Kidney (tissue), 14 donors: Measurements from ENCODE around the gene TOPAZ1. TPM values are rescaled to one million over a fixed set of nuclear protein-coding genes. Genes with fewer than 3 reads are reported as not detected.

Experiments used
- DNase-seq, 5 donors: peaks; one replicate each; pipeline ENCODE4 v3.0.0-alpha.2; 2013 to 2020
- FAIRE-seq: peaks from 2 replicates; lab custom pipeline; 2012; peaks lifted over from hg19 to GRCh38; lab: Jason Lieb, UNC
- H3K27ac ChIP-seq, 2 donors: one replicate each; pipeline ENCODE4 v1.7.0; 2013; ENCODE audit warnings: low read depth in 2 of 2, low read length in 2 of 2, inconsistent platforms in 1 of 2
- H3K27me3 ChIP-seq: one replicate; pipeline ENCODE4 v1.7.1; 2013; ENCODE audit warnings: low read length, inconsistent platforms; ENCODE audit not compliant: control insufficient read depth, insufficient read depth
- H3K36me3 ChIP-seq, 3 donors: one replicate each; pipeline versions ENCODE4 v1.7.0 to v1.7.1; 2013; ENCODE audit warnings: low read length in 3 of 3, control low read depth in 1 of 3, inconsistent platforms in 1 of 3; ENCODE audit not compliant: insufficient read depth in 3 of 3, control insufficient read depth in 2 of 3
- H3K4me1 ChIP-seq, 3 donors: one replicate each; pipeline versions ENCODE4 v1.7.0 to v1.7.1; 2013; ENCODE audit warnings: low read length in 3 of 3, inconsistent platforms in 1 of 3, low read depth in 1 of 3; ENCODE audit not compliant: control insufficient read depth in 2 of 3, insufficient read depth in 2 of 3
- H3K4me3 ChIP-seq, 3 donors: one replicate each; pipeline versions ENCODE4 v1.7.0 to v1.8.1; 2013; ENCODE audit warnings: low read length in 3 of 3, control low read depth in 1 of 3, inconsistent platforms in 1 of 3
- H3K9ac ChIP-seq, 3 donors: one replicate each; pipeline versions ENCODE4 v1.7.0 to v1.7.1; 2013; ENCODE audit warnings: low read length in 3 of 3, control low read depth in 1 of 3, inconsistent platforms in 1 of 3
- H3K9me3 ChIP-seq, 3 donors: one replicate each; pipeline versions ENCODE4 v1.7.0 to v1.7.1; 2013; ENCODE audit warnings: low read length in 3 of 3, control low read depth in 1 of 3, inconsistent platforms in 1 of 3; ENCODE audit not compliant: control insufficient read depth in 2 of 3, insufficient read depth in 1 of 3
- intact Hi-C: fragments of 100-400 bp; cut with DNase I; formaldehyde crosslinking; loops from one replicate; pipeline ENCODE4 v1.11.1; 2022
- polyA plus RNA-seq: library from polyadenylated mRNA; stranded (reverse); fragments of 350-450 nt; fragmentation: Illumina TruSeq; extraction: RNeasy Lipid Tissue Mini Kit (QIAGEN cat#74804); gene quantifications from one replicate; pipeline ENCODE4 v1.2.3, GENCODE V29; 2014; ENCODE audit warnings: low read depth, low replicate concordance; ENCODE audit not compliant: insufficient read depth
- total RNA-seq: library from RNA; stranded (reverse); fragmentation: NEBNext Ultra II Directional; extraction: Animal tissue kit (Norgen Biotek cat#: 25700); gene quantifications from one replicate; pipeline ENCODE4 v1.2.1, GENCODE V29; 2021
- TF ChIP-seq, protein P1 (sequence below): IDR thresholded peaks from 3 replicates; pipeline ENCODE4 v1.5.1; 2012; ENCODE audit warnings: mild to moderate bottlenecking, moderate library complexity, borderline replicate concordance; ENCODE audit not compliant: insufficient read depth; ENCODE audit errors: extremely low read depth
- donor health status: control.
- donor health status: control.
- donor health status: control.
- donor health status: control.
- donor health status: control.
- donor health status: DM: yes; HTN: yes; CAD: no.
- donor health status: Normal renal cell carcinoma (clear cell type).

Gene TOPAZ1
- total and polyA plus RNA-seq, 2 donors from 2014 or later: not detected

DNA sequence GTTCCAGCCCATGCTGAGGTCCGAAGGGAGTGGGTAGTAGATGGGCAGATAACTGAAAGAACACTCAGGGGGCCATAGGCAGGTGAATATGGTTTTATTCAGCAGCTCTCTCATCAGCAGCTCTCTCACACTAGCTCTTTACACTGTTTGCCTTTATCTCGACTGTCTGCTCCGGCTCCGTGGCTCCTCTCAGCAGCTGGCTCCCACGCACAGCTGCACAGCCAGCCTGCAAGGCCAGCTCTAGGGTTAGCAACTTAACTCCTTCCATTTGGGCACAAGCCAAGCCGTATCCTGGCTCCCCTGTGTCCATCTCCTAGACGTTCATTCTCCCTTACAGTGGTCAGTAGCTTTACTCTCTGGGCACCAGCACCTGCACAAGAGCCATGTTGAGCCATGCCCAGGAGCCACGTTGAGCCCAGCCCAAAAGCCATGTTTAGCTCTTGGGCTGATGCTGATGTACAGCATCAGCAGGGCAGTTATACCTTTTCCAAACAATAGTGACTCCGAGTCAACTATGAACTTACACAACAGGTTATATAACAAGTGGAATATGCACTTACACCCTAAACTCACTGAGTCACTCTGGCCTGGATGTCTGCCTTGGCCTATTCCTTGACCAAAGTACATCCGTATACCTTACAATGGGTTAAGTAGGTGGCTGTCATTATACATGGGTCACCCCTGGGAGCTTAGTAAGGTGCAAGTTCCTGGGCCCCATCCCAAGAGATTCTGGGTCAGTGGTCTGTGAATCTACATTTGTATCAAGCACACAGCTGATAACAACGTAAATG, 34.6 kb upstream of the TOPAZ1 start:
- H3K4me3 ChIP-seq: no peak overlapping the region
- intact Hi-C loops: no loop called here
- no peaks in the 10 kb centered on the region for H3K27me3 ChIP-seq
- no peaks in the 10 kb centered on the region for H3K9me3 ChIP-seq
- no peak overlapping the region for H3K27ac ChIP-seq
- no peaks in the 10 kb centered on the region for H3K4me1 ChIP-seq
- DNase-seq (no peak), FAIRE-seq (no peak)
- no peaks in the 10 kb centered on the region for H3K36me3 ChIP-seq
- TF ChIP-seq, protein P1, sequence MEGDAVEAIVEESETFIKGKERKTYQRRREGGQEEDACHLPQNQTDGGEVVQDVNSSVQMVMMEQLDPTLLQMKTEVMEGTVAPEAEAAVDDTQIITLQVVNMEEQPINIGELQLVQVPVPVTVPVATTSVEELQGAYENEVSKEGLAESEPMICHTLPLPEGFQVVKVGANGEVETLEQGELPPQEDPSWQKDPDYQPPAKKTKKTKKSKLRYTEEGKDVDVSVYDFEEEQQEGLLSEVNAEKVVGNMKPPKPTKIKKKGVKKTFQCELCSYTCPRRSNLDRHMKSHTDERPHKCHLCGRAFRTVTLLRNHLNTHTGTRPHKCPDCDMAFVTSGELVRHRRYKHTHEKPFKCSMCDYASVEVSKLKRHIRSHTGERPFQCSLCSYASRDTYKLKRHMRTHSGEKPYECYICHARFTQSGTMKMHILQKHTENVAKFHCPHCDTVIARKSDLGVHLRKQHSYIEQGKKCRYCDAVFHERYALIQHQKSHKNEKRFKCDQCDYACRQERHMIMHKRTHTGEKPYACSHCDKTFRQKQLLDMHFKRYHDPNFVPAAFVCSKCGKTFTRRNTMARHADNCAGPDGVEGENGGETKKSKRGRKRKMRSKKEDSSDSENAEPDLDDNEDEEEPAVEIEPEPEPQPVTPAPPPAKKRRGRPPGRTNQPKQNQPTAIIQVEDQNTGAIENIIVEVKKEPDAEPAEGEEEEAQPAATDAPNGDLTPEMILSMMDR: no peak
- no peak overlapping the region for H3K9ac ChIP-seq

DNA sequence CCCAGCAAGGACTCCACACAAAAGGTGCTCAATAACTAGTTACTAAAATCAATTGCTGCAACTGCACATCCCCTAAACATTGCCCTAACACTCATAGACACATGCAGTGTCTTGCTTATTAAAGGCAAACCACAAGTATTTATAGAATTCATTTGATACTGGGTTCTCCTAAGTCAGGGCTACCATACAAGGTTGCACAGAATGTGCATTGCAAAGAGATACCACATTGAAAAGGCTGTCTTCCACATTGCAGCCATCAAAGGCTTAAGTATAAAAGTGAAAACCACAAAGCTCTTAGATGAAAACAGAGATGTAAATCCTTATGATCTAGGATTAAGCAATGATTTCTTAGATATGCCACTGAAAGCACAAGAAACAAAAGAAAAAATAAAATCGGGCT, 33.6 kb upstream of the TOPAZ1 start:
- Histone ChIP-seq H3K27ac (no peak overlapping the region), H3K4me1 (no peaks in the 10 kb centered on the region), H3K4me3 (no peak overlapping the region), H3K36me3 (no peaks in the 10 kb centered on the region), H3K27me3 (no peaks in the 10 kb centered on the region), H3K9ac (no peak overlapping the region), H3K9me3 (no peaks in the 10 kb centered on the region)
- TF ChIP-seq, protein P1: no peak
- intact Hi-C loops: no loop called here
- FAIRE-seq (no peak), DNase-seq (no peak)

DNA sequence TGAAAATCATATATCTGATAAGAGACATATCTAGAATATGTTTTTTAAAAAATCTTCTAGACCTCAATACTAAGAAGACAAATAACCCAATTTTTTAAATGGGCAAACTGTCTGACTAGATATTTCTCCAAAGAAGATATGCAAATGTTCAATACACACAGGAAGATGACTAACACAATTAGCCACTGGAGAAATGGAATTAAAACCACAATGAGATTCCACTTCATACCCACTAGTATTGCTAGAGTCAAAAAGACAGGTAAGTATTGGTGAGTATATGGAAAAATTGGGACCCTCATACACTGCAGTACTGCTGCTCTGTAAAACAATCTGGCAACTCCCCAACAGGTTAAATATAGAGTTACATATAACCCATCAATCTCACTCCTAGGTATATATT, 33.1 kb upstream of the TOPAZ1 start:
- FAIRE-seq: no peak
- TF ChIP-seq, protein P1: no peak
- Histone ChIP-seq H3K4me3 (no peak overlapping the region), H3K9me3 (no peaks in the 10 kb centered on the region), H3K4me1 (no peaks in the 10 kb centered on the region), H3K27me3 (no peaks in the 10 kb centered on the region), H3K36me3 (no peaks in the 10 kb centered on the region), H3K9ac (no peak overlapping the region), H3K27ac (no peak overlapping the region)
- intact Hi-C loops: no loop called here
- DNase-seq: no peak
